Activated CD4-positive, alpha-beta T cell treated with anti-CD3 and anti-CD28 coated beads for 1 hour (primary cell): ENCODE results near the gene KCNJ3.
"Not testable (repeated sequence)": the region's sequence is repeated elsewhere in the genome, so short reads cannot be mapped to it uniquely, and the experiment has no call there.

Experiments
- DNase-seq: peaks from one replicate; pipeline ENCODE4 v3.0.0-alpha.2; 2020

The KCNJ3 gene

GRCh38 chr2:154849482-154849881 is 151.0 kb downstream of the KCNJ3 start:
- DNase-seq, result no peak

DNA sequence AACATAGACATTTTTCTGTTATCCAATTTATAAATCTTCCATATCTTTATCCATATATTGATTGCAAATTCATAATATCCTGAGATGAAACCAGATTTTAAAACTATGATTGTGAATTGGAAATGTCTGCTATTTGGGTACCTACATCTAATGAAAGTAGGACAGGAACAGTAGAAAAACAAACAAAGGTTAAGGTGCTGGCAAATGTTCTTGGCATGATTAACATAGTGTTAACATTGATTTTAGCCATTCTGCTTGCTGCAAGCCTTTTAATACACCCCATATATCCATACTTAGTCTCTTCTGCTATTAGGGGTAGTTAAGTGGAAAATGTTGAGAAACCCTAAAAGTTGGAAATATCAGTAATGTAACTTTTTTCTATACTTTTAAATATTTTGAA is 152.0 kb downstream of the KCNJ3 start:
- DNase-seq, result no peak

GRCh38 chr2:154855138-154855537 is 156.6 kb downstream of the KCNJ3 start:
- DNase-seq, result no peak

DNA sequence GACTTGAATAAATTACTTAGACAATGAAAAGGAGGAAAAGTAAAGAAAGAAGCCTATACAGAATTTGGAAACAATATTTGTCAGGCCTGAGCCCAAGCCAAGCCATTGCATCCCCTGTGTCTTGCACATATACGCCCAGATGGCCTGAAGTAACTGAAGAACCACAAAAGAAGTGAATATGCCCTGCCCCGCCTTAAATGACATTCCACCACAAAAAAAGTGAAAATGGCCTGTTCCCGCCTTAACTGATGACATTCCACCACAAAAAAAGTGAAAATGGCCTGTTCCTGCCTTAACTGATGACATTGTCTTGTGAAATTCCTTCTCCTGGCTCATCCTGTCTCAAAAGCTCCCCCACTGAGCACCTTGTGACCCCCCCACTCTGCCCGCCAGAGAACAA is 168.7 kb downstream of the KCNJ3 start:
- not testable (repeated sequence) for DNase-seq

GRCh38 chr2:154875999-154876398 is 177.5 kb downstream of the KCNJ3 start:
- no peak for DNase-seq

DNA sequence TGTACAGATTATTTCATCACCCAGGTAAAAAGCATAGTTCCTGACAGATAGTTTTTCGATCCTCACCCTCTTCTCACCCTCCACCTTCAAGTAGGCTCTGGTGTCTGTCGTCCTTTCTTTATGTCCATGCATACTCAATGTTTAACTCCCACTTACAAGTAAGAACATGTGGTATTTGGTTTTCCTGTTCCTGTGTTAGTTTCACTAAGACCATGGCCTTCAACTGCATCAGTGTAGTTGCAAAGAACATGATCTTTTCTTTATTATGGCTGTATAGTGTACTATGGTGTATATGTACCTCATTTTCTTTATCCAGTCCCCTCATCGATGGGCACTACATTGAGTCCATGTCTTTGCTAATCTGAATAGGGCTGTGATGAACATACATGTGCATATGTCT is 184.2 kb downstream of the KCNJ3 start:
- no peak for DNase-seq

GRCh38 chr2:154886316-154886715 is 187.8 kb downstream of the KCNJ3 start:
- no peak for DNase-seq

DNA sequence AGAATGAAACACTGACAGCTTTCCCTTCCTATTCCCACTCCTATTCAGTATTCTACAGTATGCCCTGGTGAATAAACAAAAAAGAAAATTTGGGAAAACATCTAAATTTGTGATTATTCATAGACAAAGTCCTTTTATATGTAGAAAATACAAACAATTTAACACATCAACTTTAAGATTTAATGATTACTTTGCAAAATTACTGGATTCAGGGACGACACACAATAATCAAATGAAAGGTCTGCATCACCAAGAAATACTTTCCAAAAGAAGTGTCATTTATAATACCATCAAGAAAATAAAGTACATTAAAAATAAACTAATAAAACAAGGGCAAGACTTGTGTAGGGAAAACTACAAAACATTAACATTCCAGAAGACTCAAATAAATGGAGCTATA is 199.8 kb downstream of the KCNJ3 start:
- no peak for DNase-seq

DNA sequence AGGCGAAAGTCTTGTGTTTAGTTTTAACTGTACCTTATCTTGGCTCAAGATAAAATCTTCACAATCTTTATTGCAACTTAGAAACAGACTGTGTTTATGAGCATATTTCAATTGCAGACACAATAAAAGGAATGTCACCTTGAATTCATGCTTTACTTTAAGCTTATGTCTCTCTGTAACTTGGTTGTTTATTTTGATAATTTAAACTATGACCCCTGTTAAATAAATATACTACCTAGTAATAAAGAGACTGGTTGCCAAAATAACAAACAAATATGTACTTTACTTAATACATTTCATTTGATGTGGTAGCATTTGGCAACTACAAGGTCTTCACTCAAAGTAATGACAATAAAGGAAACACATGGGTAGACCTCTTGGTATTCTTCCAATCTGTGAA is 202.6 kb downstream of the KCNJ3 start:
- DNase-seq, result no peak
